Ovary (tissue), 9 donors: Measurements from ENCODE around the gene CRB2. TPM values are rescaled to one million over a fixed set of nuclear protein-coding genes. Genes with fewer than 3 reads are reported as not detected.
A peak's percentile ranks its signal among the peaks of the same experiment; 100 is the strongest.

Source experiments
- DNase-seq, 5 donors: peaks; one replicate each; pipeline ENCODE4 v3.0.0-alpha.2; 2019 to 2020
- H3K27ac ChIP-seq, 2 donors: fragments of 200-600 bp; one replicate each; pipeline versions ENCODE4 v1.5.1 to v1.8.0; 2019 to 2022
- H3K27me3 ChIP-seq: fragments of 200-600 bp; one replicate; pipeline ENCODE4 v1.8.0; 2022
- H3K36me3 ChIP-seq: fragments of 200-600 bp; sonication (generic); one replicate; pipeline ENCODE4 v1.5.1; 2019
- H3K4me1 ChIP-seq: one replicate; pipeline ENCODE4 v1.8.1; 2013; ENCODE audit warnings: mild to moderate bottlenecking, moderate library complexity; ENCODE audit not compliant: insufficient read depth
- H3K4me3 ChIP-seq: fragments of 200-600 bp; sonication (generic); one replicate; pipeline ENCODE4 v1.5.1; 2017
- H3K9me3 ChIP-seq, 2 donors: fragments of 200-600 bp in 1 of 2; sonication (generic) in 1 of 2; one replicate each; pipeline versions ENCODE4 v1.5.1 to v1.8.1; 2013 to 2019; ENCODE audit warnings: mild to moderate bottlenecking in 1 of 2, moderate library complexity in 1 of 2
- CTCF ChIP-seq, 3 donors: fragments of 450-650 bp in 2 of 3; fragments of 200-600 bp in 1 of 3; IDR thresholded peaks; one replicate each; pipeline versions ENCODE4 v1.5.1 to v1.8.0; 2016 to 2022; ENCODE audit warnings: antibody characterized with exemption in 3 of 3, mild to moderate bottlenecking in 1 of 3
- EP300 ChIP-seq: sonication (generic); formaldehyde crosslinking; IDR thresholded peaks from one replicate; pipeline ENCODE4 v1.6.1; 2017; ENCODE audit warnings: antibody characterized with exemption
- POLR2A ChIP-seq: fragments of 450-650 bp; IDR thresholded peaks from one replicate; pipeline ENCODE4 v1.6.1; 2017; ENCODE audit warnings: antibody characterized with exemption, mild to moderate bottlenecking, moderate library complexity
- WGBS, 3 donors: extraction: QIAGEN DNeasy Blood & Tissue Kit in 1 of 3; methylation state at CpG; one replicate each; pipeline versions ENCODE4 v1.1.5 to v1.1.7; 2013 to 2017; 5-methylcytosine and 5-hydroxymethylcytosine counted together
- intact Hi-C, 4 donors: fragments of 100-400 bp; cut with DNase I; formaldehyde crosslinking; loops; one replicate each; pipeline versions ENCODE4 v1.11.0 to v1.15.1; 2022 to 2023
- polyA plus RNA-seq, 2 donors: library from polyadenylated mRNA; stranded (reverse); fragments of 200-250 nt in 1 of 2; fragments of 350-450 nt in 1 of 2; fragmentation: Illumina TruSeq in 1 of 2; extraction: RNeasy Lipid Tissue Mini Kit (QIAGEN cat#74804) in 1 of 2; gene quantifications; one replicate each; pipeline ENCODE4 v1.2.3, GENCODE V29; 2013 to 2014
- total RNA-seq, 7 donors: library from RNA; depleted of rRNA in 2 of 7; stranded (reverse); fragments of >200 nt in 2 of 7; fragmentation: NEBNext Ultra II Directional in 3 of 7; extraction: Animal tissue kit (Norgen Biotek cat#: 25700) in 3 of 7; gene quantifications; one replicate each; pipeline versions ENCODE4 v1.1.0 to v1.2.4, GENCODE V29; 2016 to 2023
- donor health status: DM: no; HTN: no; CAD: no; lungs with moderate emphysema.
- donor health status: DM: no; HTN: no; CAD: no.
- donor health status: Bipolar disorder and iron deficiency.
- donor health status: DM: yes; HTN: yes; CAD: no.
- donor health status: DM: no; HTN: no; CAD: no.
- donor health status: DM: yes; HTN: yes; CAD: no.

The CRB2 gene
- total and polyA plus RNA-seq, 9 donors: 0.13 to 20.4 (median 0.48) TPM

- H3K36me3 ChIP-seq: no peaks in the 10 kb centered on the region
- no peaks in the 10 kb centered on the region for H3K9me3 ChIP-seq
- peaks cover 4% of the 10 kb centered on the region for H3K4me1 ChIP-seq
- H3K4me3 ChIP-seq: no peak overlapping the region
- 87 to 89% (median 88%) methylated on average over 17 of the region's 17 CpGs for WGBS, 3 donors
- DNase-seq: peak in 1 of 5 donors; percentile 17
- H3K27me3 ChIP-seq: no peaks in the 10 kb centered on the region
- TF ChIP-seq CTCF (IDR thresholded peaks at IDR 0.05) (no peak), POLR2A (no peak), EP300 (no peak)
- intact Hi-C loops: no loop called here
- no peak overlapping the region for H3K27ac ChIP-seq
These were observed 64.7 kb downstream of the CRB2 start for GRCh38 chr9:123420592-123421111.

- H3K4me1 ChIP-seq: peaks cover 4% of the 10 kb centered on the region
- WGBS, 3 donors: 91 to 94% (median 92%) methylated on average over 13 of the region's 13 CpGs
- no peaks in the 10 kb centered on the region for H3K27me3 ChIP-seq
- TF ChIP-seq POLR2A: no peak
- TF ChIP-seq CTCF (IDR thresholded peaks at IDR 0.05): no peak
- no peak for TF ChIP-seq EP300
- H3K4me3 ChIP-seq: no peak overlapping the region
- intact Hi-C loops: no loop called here
- H3K9me3 ChIP-seq: no peaks in the 10 kb centered on the region
- peak in 1 of 5 donors; percentile 21 for DNase-seq
- no peak overlapping the region for H3K27ac ChIP-seq
- H3K36me3 ChIP-seq: no peaks in the 10 kb centered on the region
These were observed 65.2 kb downstream of the CRB2 start for GRCh38 chr9:123421186-123421585.

- no peaks in the 10 kb centered on the region for H3K36me3 ChIP-seq
- DNase-seq: peak in 1 of 5 donors; percentile 28
These were observed 65.9 kb downstream of the CRB2 start for GRCh38 chr9:123421801-123422455.

GRCh38 chr9:123422635-123423310 is 66.8 kb downstream of the CRB2 start:
- Histone ChIP-seq H3K27ac (peak overlapping the region in 1 of 2 donors; percentile 22), H3K4me1 (peaks cover 4% of the 10 kb centered on the region), H3K36me3 (no peaks in the 10 kb centered on the region), H3K9me3 (no peaks in the 10 kb centered on the region), H3K4me3 (no peak overlapping the region), H3K27me3 (no peaks in the 10 kb centered on the region)
- intact Hi-C loops: no loop called here
- TF ChIP-seq CTCF (IDR thresholded peaks at IDR 0.05): no peak
- TF ChIP-seq EP300: no peak
- no peak for TF ChIP-seq POLR2A
- WGBS, 3 donors: 9 to 42% (median 21%) methylated on average over 21 of the region's 21 CpGs
- DNase-seq: peak in 4 of 5 donors; percentile 14 to 46 (median 36)

More at GRCh38 chr9:123421801-123422455, 65.9 kb downstream of the CRB2 start:
- no peak for TF ChIP-seq POLR2A
- no peak for TF ChIP-seq CTCF (IDR thresholded peaks at IDR 0.05)
- TF ChIP-seq EP300: no peak
- H3K4me3 ChIP-seq: no peak overlapping the region
- H3K9me3 ChIP-seq: no peaks in the 10 kb centered on the region
- peaks cover 4% of the 10 kb centered on the region for H3K4me1 ChIP-seq
- WGBS, 3 donors: 72 to 81% (median 79%) methylated on average over 8 of the region's 8 CpGs
- H3K27ac ChIP-seq: no peak overlapping the region
- intact Hi-C loops: no loop called here
- no peaks in the 10 kb centered on the region for H3K27me3 ChIP-seq
